ENCODE data around the gene WDR91.
A peak's percentile ranks its signal among the peaks of the same experiment; 100 is the strongest.

The WDR91 gene

GRCh38 chr7:135207406-135208101, 3.8 kb downstream of the WDR91 start:
- no peak for DNase-seq (ENCODE audit: low read depth)
- TF ChIP-seq POLR2A (IDR thresholded peaks at IDR 0.05; ENCODE audit: extremely low read depth, insufficient read length) (no peak), MYC (IDR thresholded peaks at IDR 0.05; ENCODE audit: low read depth, low read length) (no peak), MAX (IDR thresholded peaks at IDR 0.05; ENCODE audit: low read depth, low read length) (no peak), CTCF (IDR thresholded peaks at IDR 0.05; ENCODE audit: low read depth, low read length) (no peak)
- H3K4me3 ChIP-seq (ENCODE audit: low read depth, low read length) = no peak overlapping the region

DNA sequence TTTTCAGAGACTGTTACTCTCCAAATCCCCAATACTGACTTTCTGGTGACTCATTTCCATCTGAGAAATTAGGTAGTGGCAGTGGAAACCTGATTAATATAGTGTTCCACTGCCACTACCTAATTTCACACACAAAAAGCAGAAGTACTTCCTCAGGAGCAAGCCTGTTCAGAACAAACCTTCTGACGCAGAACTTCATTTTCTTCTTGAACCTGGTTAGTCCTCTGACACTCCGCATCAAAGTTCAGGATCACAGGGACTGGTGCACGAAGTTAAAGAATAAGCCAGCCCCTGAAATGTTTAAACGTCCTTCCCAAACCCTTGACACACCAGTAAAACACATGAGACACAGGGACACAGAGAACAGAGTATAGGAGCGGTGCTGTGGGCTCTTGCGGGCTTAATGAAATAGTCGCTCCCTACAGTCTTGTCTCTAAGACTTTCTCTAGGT, 4.4 kb downstream of the WDR91 start:
- DNase-seq (ENCODE audit: low read depth) = peak; percentile 48
- H3K4me3 ChIP-seq (ENCODE audit: low read depth, low read length) = no peak overlapping the region
- TF ChIP-seq MAX (IDR thresholded peaks at IDR 0.05; ENCODE audit: low read depth, low read length) (no peak), CTCF (IDR thresholded peaks at IDR 0.05; ENCODE audit: low read depth, low read length) (no peak), POLR2A (IDR thresholded peaks at IDR 0.05; ENCODE audit: extremely low read depth, insufficient read length) (no peak), MYC (IDR thresholded peaks at IDR 0.05; ENCODE audit: low read depth, low read length) (no peak)

DNA sequence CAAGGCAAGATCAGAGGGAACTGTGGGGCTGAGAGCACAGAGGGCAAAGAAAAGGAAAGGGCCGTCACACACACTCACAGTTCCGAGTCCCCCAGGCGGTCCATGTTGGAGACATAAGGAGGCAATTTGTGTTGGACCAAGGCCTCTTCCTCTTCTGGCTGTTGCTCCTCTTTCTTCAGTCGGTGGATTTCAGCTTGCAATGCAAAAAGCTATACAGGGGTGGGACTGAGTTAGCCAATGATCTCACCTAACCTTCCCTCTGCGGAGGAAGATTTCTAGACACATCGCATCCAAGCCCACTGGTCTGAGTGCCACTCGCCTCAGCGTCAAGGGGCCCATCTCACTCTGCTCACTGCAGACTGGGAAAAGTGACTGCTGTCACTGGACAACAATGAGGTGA, 5.5 kb downstream of the WDR91 start:
- no peak for TF ChIP-seq POLR2A (IDR thresholded peaks at IDR 0.05; ENCODE audit: extremely low read depth, insufficient read length)
- no peak for TF ChIP-seq MAX (IDR thresholded peaks at IDR 0.05; ENCODE audit: low read depth, low read length)
- no peak for TF ChIP-seq CTCF (IDR thresholded peaks at IDR 0.05; ENCODE audit: low read depth, low read length)
- no peak for TF ChIP-seq MYC (IDR thresholded peaks at IDR 0.05; ENCODE audit: low read depth, low read length)
- no peak overlapping the region for H3K4me3 ChIP-seq (ENCODE audit: low read depth, low read length)
- DNase-seq (ENCODE audit: low read depth) = no peak

GRCh38 chr7:135204876-135205275, 6.5 kb downstream of the WDR91 start:
- no peak overlapping the region for H3K4me3 ChIP-seq (ENCODE audit: low read depth, low read length)
- DNase-seq (ENCODE audit: low read depth) = no peak
- TF ChIP-seq CTCF (IDR thresholded peaks at IDR 0.05; ENCODE audit: low read depth, low read length) (no peak), MYC (IDR thresholded peaks at IDR 0.05; ENCODE audit: low read depth, low read length) (no peak), MAX (IDR thresholded peaks at IDR 0.05; ENCODE audit: low read depth, low read length) (no peak), POLR2A (IDR thresholded peaks at IDR 0.05; ENCODE audit: extremely low read depth, insufficient read length) (no peak)

- DNase-seq (ENCODE audit: low read depth) = no peak
- TF ChIP-seq POLR2A (IDR thresholded peaks at IDR 0.05; ENCODE audit: extremely low read depth, insufficient read length) (no peak), CTCF (IDR thresholded peaks at IDR 0.05; ENCODE audit: low read depth, low read length) (no peak), MAX (IDR thresholded peaks at IDR 0.05; ENCODE audit: low read depth, low read length) (no peak), MYC (IDR thresholded peaks at IDR 0.05; ENCODE audit: low read depth, low read length) (no peak)
- no peak overlapping the region for H3K4me3 ChIP-seq (ENCODE audit: low read depth, low read length)
These were observed 7.0 kb downstream of the WDR91 start for GRCh38 chr7:135204341-135204749.

Data from NB4 (cell line).